PC-3 (cell line): ENCODE data around the gene CPN2.

ENCODE experiments used
- CTCF ChIP-seq: fragments of 300-600 bp; sonication (generic); conservative IDR thresholded peaks from 2 replicates; pipeline ENCODE4 v1.5.1; 2017; ENCODE audit warnings: antibody characterized with exemption, low read depth, mild to moderate bottlenecking, low read length
- EZH2 ChIP-seq: fragments of 300-600 bp; sonication (generic); IDR thresholded peaks from one replicate; pipeline ENCODE4 v1.6.1; 2017; ENCODE audit warnings: antibody characterized with exemption, mild to moderate bottlenecking, low read length; ENCODE audit not compliant: unreplicated experiment

GRCh38 chr3:194344012-194344411 is 7.1 kb downstream of the CPN2 start:
- TF ChIP-seq CTCF (peak; percentile 98), EZH2 (no peak)
